ENCODE data around the gene ZNF90. TPM values are rescaled to one million over a fixed set of nuclear protein-coding genes. Genes with fewer than 3 reads are reported as not detected.

Gene ZNF90
- total RNA-seq, 1 experiment from 2014 or later, result not detected

DNA sequence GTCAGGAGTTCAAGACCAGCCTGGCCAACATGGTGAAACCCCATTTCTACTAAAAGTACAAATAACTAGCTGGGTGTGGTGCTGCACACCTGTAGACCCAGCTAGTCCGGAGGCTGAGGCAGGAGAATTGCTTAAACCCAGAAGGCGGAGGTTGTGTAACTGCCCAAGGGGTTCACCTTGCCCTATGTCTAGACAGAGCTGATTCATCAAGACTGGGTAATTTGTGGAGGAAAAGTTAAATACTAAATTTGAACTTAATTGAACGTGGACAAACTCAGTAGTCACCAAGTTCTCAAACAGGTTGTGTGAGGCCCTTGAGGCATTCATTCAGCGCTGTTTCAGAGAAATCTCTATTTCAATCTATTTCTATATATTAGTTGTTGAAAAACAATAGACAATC, 75.5 kb downstream of the ZNF90 start:
- no peaks in the 10 kb centered on the region for H3K27me3 ChIP-seq (ENCODE audit: insufficient read depth, low read length)
- no peak for ATAC-seq
- H3K4me2 ChIP-seq (ENCODE audit: low read length), result no peak overlapping the region
- H3K9ac ChIP-seq (ENCODE audit: low read length), result no peak overlapping the region
- TF ChIP-seq JUND (IDR thresholded peaks at IDR 0.05), result no peak
- TF ChIP-seq CEBPB (IDR thresholded peaks at IDR 0.05; ENCODE audit: low read depth), result no peak
- TF ChIP-seq ZBTB33 (IDR thresholded peaks at IDR 0.05; ENCODE audit: extremely low read depth, insufficient replicate concordance, low read length), result no peak
- no peak for TF ChIP-seq EZH2phosphoT487 (IDR thresholded peaks at IDR 0.05; ENCODE audit: borderline replicate concordance)
- TF ChIP-seq TCF7L2 (IDR thresholded peaks at IDR 0.05; ENCODE audit: borderline replicate concordance, extremely low read depth, insufficient read depth, insufficient read length), result no peak
- TF ChIP-seq POLR2AphosphoS5 (IDR thresholded peaks at IDR 0.05; ENCODE audit: low read depth, low read length), result no peak
- TF ChIP-seq SIN3A (IDR thresholded peaks at IDR 0.05; ENCODE audit: low read depth), result no peak
- no peak for TF ChIP-seq ZFX (IDR thresholded peaks at IDR 0.05)
- TF ChIP-seq ATF3 (IDR thresholded peaks at IDR 0.05), result no peak
- no peak for TF ChIP-seq FOSL1 (IDR thresholded peaks at IDR 0.05; ENCODE audit: low read depth)
- no peak for TF ChIP-seq ZNF274 (IDR thresholded peaks at IDR 0.05; ENCODE audit: low read depth, low read length)
- TF ChIP-seq CBX3 (IDR thresholded peaks at IDR 0.05; ENCODE audit: low read depth), result no peak
- no peak for TF ChIP-seq SP1 (IDR thresholded peaks at IDR 0.05; ENCODE audit: low read depth)
- no peak for TF ChIP-seq YY1 (IDR thresholded peaks at IDR 0.05; ENCODE audit: extremely low read depth, insufficient replicate concordance, low read depth, low read length)
- no peaks in the 10 kb centered on the region for H4K20me1 ChIP-seq (ENCODE audit: insufficient read depth)
- DNase-seq (ENCODE audit: low read depth, low spot score), result no peak
- BruUV-seq (replicated peaks), result no TSS peak
- POLR2A ChIA-PET, result no interaction called here
- no peaks in the 10 kb centered on the region for H3K79me2 ChIP-seq (ENCODE audit: insufficient read depth, low read length)
- H3K4me1 ChIP-seq (ENCODE audit: control insufficient read depth in 1 of 2, insufficient read depth in 2 of 2, low read length in 2 of 2), result no peaks in the 10 kb centered on the region
- no peaks in the 10 kb centered on the region for H3K36me3 ChIP-seq (ENCODE audit: control insufficient read depth in 1 of 2, insufficient read depth in 2 of 2, low read length in 2 of 2)
- no peak overlapping the region for H2AFZ ChIP-seq (ENCODE audit: low read depth, low read length, poor library complexity, severe bottlenecking)
- H3K9me3 ChIP-seq (ENCODE audit: control insufficient read depth in 1 of 2, insufficient read depth in 1 of 2, low read depth in 1 of 2, low read length in 2 of 2), result peaks cover 0 to 9% of the 10 kb centered on the region in 2 experiments; a peak in 1 of 4 replicates
- RAD21 ChIA-PET (ENCODE audit: low non-redundant PET in 1 of 2, low total read pairs in 2 of 2, uncharacterized antibody in 2 of 2, unreplicated experiment in 2 of 2), result no interaction called here
- H3K27ac ChIP-seq (ENCODE audit: low read depth, low read length), result no peak overlapping the region
- intact Hi-C loops (cut with micrococcal nuclease), result no loop called here
- CTCF ChIA-PET, result no interaction called here
- no peaks in the 10 kb centered on the region for H3K9me2 ChIP-seq (ENCODE audit: insufficient read depth)
- H3K4me3 ChIP-seq (replicated peaks in 1 of 2; ENCODE audit: low read depth in 1 of 2, low read length in 2 of 2), result no peak overlapping the region

All from HCT116 (cell line).